Natural killer cell treated with Interleukin-12 subunit alpha and Interleukin-12 subunit beta and Interleukin-15 and Interleukin-18, amount 100 ng/mL, for 72 hours (primary cell): ENCODE measurements around the gene EPHA6. TPM values are rescaled to one million over a fixed set of nuclear protein-coding genes. Genes with fewer than 3 reads are reported as not detected.

ENCODE experiments used
- ATAC-seq, 2 donors: fragments of 150-1000 bp; cut with Tn5 transposase in 1 of 2; sonication (Bioruptor Pico), chemical (Tn5 transposase) in 1 of 2; 2 replicates each; pipeline ENCODE4 v1.10.0; 2021
- DNase-seq: peaks from one replicate; pipeline ENCODE4 v3.0.0; 2022; ENCODE audit warnings: low spot score
- H3K27ac Mint-ChIP-seq, 2 donors: 1 replicate in 1 of 2; 2 replicates in 1 of 2; pipeline ENCODE4 v1.8.0; 2022; ENCODE audit warnings: mixed read lengths in 2 of 2, mild to moderate bottlenecking in 1 of 2, moderate library complexity in 1 of 2
- H3K27me3 Mint-ChIP-seq, 2 donors: 1 replicate in 1 of 2; 2 replicates in 1 of 2; pipeline ENCODE4 v1.8.0; 2022; ENCODE audit warnings: mixed read lengths in 2 of 2
- H3K36me3 Mint-ChIP-seq: one replicate; pipeline ENCODE4 v1.8.0; 2022; ENCODE audit warnings: mixed read lengths
- H3K4me1 Mint-ChIP-seq, 2 donors: 1 replicate in 1 of 2; 2 replicates in 1 of 2; pipeline ENCODE4 v1.8.0; 2022; ENCODE audit warnings: low read depth in 2 of 2, mixed read lengths in 2 of 2, mild to moderate bottlenecking in 1 of 2
- H3K4me3 Mint-ChIP-seq: one replicate; pipeline ENCODE4 v1.8.0; 2022; ENCODE audit warnings: mixed read lengths
- H3K9me3 Mint-ChIP-seq: 2 replicates; pipeline ENCODE4 v1.8.0; 2022; ENCODE audit warnings: mixed read lengths
- total RNA-seq, 2 donors: library from RNA; stranded (reverse); gene quantifications; one replicate each; pipeline ENCODE4 v1.2.3, GENCODE V29; 2022

EPHA6 gene
- total RNA-seq, 2 donors from 2014 or later: not detected

DNA sequence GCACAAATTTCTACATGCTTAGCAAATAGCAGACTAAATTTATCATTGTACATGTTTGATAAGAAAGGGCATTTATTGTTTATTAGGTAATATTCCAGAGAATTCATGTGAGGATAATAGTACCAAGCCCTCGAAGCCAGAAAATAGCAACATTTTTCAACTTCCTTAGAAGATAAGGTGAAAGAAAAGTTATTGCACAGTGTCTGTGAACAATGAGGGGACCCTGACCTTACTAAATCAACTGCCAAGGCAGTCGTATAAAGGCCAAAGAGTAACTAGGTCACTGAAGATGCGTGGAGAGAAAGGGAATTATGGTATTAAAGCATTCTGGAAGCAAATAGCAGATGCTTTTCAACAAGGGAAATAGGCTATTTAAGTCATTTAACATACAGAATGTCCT lies 929.9 kb downstream of the EPHA6 start:
- H3K9me3 Mint-ChIP-seq: no peaks in the 10 kb centered on the region
- H3K4me3 Mint-ChIP-seq: no peak overlapping the region
- no peak for ATAC-seq
- H3K27me3 Mint-ChIP-seq: peaks cover 16 to 27% of the 10 kb centered on the region in 2 donors
- H3K36me3 Mint-ChIP-seq: no peaks in the 10 kb centered on the region
- no peaks in the 10 kb centered on the region for H3K4me1 Mint-ChIP-seq
- H3K27ac Mint-ChIP-seq: no peak overlapping the region
- no peak for DNase-seq

DNA sequence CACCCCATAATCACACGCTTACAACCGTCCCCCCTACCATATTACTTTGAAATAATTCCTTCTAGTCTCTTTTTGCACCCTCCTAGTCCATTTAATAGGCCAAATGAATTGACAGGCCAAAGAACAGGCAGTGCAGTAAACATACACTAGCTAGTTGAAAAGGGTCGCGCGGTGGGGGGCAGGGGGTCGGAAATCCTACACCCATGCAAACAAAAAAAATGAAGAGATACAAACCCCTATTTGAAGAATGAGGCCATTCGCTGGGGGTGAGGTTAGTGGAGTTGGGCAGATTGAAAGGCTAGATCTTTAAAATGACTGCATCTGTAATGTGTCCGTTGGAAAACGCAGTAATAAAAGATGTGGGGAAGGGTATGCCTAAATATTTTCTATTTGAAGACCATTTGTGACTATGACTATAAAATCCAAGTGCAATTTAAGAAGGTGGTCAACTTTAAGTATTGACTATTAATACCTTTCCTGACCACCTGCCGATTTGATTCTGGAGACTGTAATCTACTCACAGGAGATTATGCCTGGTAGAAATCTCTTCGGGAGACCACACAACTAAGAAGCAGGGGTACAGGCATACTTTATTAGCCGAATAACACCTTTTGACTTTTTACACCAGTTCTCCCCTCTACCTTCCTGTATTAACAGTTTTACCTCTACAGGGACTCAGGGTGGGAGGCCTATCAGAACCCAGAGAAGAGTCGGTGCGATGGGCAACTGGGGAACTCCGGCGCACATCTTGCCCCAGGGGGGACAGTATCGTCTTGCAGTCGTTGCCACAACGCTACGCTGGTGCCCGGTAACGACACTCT lies 949.4 kb downstream of the EPHA6 start:
- H3K27me3 Mint-ChIP-seq: peaks cover 8 to 10% of the 10 kb centered on the region in 2 donors

DNA sequence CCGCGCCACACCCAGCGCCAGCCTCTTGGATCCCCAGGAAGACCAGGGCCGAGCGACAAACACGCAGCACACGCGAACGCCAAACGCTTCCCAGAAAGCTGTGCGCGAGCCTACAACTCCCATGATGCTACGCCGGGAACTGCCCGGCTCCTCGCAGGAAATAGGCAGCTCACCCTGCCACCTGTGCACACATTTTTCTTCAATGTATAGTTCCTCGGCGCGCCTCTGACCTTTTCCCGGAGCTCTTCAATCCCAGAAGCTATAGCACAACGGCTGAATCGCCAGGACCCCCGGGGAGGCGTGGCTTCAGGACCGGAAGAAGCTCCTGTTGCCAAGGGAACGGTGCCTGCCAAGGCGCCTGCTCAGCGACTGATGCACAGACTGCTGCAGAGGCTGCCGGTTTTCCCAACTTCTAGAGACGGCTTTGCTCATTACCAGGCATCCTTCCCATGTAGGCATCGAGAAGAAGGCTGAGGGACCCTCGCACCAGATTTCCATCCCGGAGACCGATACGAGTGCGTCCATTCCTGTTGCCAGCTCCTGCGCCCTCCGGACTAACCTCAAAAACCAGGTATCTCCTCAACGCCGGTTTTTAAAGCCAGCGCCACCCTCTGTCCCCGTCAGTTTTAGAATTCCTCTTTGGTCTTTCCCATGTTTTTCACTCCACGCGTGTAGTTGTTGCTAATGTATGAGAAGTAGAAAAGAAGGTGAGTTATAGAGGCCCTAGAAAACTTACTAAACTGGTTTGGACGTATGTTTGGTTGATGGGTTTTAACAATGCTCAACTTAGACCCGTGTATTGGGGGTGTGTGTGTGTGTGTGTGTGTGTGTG lies 950.2 kb downstream of the EPHA6 start, which contains the start of gene ARL6:
ARL6 (plus strand) TSS at position 352 of the 832 bp plus-strand sequence. CDS start 3,350 bp downstream, outside the sequence.
- H3K27ac Mint-ChIP-seq: peak within 1 kb of the TSS; percentile 87 to 95
- DNase-seq: peak; percentile 78
- peak; percentile 95 for ATAC-seq
- H3K4me3 Mint-ChIP-seq: peak within 1 kb of the TSS; percentile 98
- peaks cover 1 to 2% of the 10 kb centered on the region in 2 donors for H3K27me3 Mint-ChIP-seq
- no peaks in the 10 kb centered on the region for H3K9me3 Mint-ChIP-seq
- H3K36me3 Mint-ChIP-seq: peaks cover 1% of the 10 kb centered on the region
- H3K4me1 Mint-ChIP-seq: peaks cover 13 to 16% of the 10 kb centered on the region in 2 donors

More for the DNA sequence above, 949.4 kb downstream of the EPHA6 start:
- Mint-ChIP-seq H3K4me3 (peak overlapping the region; percentile 98), H3K27ac (peak overlapping the region; percentile 87 to 95), H3K9me3 (no peaks in the 10 kb centered on the region), H3K36me3 (no peaks in the 10 kb centered on the region), H3K4me1 (peaks cover 13 to 16% of the 10 kb centered on the region in 2 donors)
- no peak for ATAC-seq
- DNase-seq: no peak

DNA sequence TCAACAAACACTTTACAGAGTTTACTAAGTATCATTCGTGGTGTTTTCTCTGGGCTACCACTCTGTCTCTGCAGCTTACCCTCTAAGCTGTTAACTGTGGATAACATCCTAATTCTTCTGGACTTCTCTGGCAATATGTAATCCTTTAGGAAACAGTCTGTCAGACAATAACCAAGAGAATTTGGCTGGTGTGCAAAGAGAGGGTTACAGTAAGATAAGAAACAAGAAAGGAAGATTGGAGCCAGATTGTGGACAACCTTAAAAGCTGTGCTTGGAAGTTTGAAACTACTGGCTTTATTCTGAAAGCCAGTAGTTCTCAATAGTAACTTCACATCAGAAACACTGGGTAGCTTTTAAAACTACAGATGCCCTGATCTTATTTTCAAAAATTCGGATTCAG lies 950.9 kb downstream of the EPHA6 start:
- Mint-ChIP-seq H3K4me3 (peak overlapping the region; percentile 98), H3K27me3 (peaks cover 0 to 2% of the 10 kb centered on the region in 2 donors), H3K27ac (no peak overlapping the region), H3K4me1 (peaks cover 13 to 16% of the 10 kb centered on the region in 2 donors), H3K9me3 (no peaks in the 10 kb centered on the region), H3K36me3 (peaks cover 8% of the 10 kb centered on the region)
- ATAC-seq: no peak
- no peak for DNase-seq

DNA sequence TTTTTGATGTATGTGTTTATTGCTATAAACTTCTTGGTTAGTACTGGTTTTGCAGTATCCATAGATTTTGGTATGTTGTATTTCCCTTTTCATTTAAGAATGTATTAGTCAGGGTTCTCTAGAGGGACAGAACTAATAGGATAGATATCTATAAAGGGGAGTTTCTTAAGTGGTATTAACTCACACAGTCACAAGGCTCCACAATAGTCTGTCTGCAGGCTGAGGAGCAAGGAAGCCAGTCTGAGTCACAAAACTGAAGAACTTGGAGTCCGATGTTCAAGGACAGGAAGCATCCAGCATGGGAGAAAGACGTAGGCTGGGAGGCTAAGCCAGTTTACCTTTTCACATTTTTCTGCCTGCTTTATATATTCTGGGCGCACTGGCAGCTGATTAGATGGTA lies 958.5 kb downstream of the EPHA6 start:
- ATAC-seq: no peak
- H3K4me3 Mint-ChIP-seq: no peak overlapping the region
- no peaks in the 10 kb centered on the region for H3K9me3 Mint-ChIP-seq
- DNase-seq: no peak
- H3K27me3 Mint-ChIP-seq: no peaks in the 10 kb centered on the region
- peaks cover 12% of the 10 kb centered on the region for H3K36me3 Mint-ChIP-seq
- no peaks in the 10 kb centered on the region for H3K4me1 Mint-ChIP-seq
- H3K27ac Mint-ChIP-seq: no peak overlapping the region

DNA sequence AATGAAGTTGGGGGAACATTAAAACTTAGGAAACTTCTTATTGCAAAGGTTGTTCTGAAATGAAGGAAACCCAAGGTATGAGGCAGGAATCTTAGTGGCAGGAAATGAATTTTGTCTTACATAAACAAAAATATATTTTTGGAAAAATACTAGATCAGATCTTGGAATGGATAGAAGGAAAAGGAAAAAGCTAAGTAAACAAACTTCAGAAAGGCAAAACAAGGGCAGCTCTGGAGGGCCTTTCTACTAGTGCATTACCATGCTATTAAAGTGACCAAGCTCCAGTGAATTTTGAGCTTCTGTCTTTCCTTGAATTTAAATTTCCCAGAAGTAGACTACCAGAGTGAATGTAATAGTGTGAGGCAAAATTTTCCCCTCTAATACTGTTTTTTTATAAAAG lies 963.8 kb downstream of the EPHA6 start:
- H3K4me3 Mint-ChIP-seq: no peak overlapping the region
- H3K27ac Mint-ChIP-seq: no peak overlapping the region
- no peaks in the 10 kb centered on the region for H3K9me3 Mint-ChIP-seq
- DNase-seq (no peak), ATAC-seq (no peak)
- no peaks in the 10 kb centered on the region for H3K4me1 Mint-ChIP-seq
- no peaks in the 10 kb centered on the region for H3K27me3 Mint-ChIP-seq
- H3K36me3 Mint-ChIP-seq: no peaks in the 10 kb centered on the region

DNA sequence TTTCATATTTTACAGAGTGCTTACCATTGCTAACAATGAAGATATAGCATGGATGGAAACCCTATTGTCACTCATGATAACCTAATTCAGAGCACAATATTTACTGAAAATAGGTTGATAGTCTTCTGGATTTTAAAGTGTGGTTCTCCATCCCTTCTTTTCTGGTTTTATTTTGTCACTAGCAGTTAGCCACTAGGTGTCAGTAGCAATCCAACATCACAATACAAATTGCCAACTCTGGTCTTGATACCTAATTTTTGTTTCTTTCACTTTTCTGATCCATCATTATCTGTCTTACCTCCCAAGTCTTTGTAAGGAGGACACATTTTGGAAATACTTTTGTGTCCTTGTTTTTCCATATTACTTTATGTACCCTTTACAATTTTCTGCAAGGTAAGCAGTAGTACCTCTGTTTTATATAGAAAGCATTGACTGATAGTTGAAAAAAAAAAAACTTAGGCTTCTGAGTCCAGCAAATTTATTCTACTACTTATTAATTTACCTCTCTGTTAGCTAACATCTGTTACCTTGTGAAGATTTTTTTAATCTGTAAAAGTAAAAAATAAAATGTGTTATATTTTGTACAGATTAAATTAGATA lies 979.1 kb downstream of the EPHA6 start:
- no peak overlapping the region for H3K27ac Mint-ChIP-seq
- no peaks in the 10 kb centered on the region for H3K4me1 Mint-ChIP-seq
- H3K4me3 Mint-ChIP-seq: no peak overlapping the region
- no peaks in the 10 kb centered on the region for H3K9me3 Mint-ChIP-seq
- no peaks in the 10 kb centered on the region for H3K36me3 Mint-ChIP-seq
- no peaks in the 10 kb centered on the region for H3K27me3 Mint-ChIP-seq
- ATAC-seq (no peak), DNase-seq (no peak)

DNA sequence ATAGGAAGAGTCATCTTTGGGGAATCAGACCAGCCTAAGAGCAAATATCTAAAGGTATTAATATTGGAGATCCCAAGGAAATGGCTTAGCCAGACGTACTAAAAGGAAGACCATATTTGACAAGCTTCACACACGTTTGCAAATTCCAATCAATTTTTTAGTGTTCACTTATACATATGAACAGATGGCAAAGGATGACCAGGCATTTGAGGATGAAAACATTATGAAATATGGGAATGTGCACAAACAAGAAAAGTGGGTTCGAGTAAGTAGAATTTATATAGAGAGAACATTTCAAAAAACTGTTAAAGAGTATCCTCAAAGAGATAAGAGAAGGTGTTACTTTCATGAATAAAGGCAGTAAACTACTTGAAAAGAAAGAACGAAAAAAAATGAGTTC lies 981.6 kb downstream of the EPHA6 start:
- Mint-ChIP-seq H3K4me1 (no peaks in the 10 kb centered on the region), H3K4me3 (no peak overlapping the region), H3K27ac (no peak overlapping the region), H3K36me3 (no peaks in the 10 kb centered on the region), H3K27me3 (no peaks in the 10 kb centered on the region), H3K9me3 (no peaks in the 10 kb centered on the region)
- DNase-seq: no peak
- no peak for ATAC-seq
